Body of pancreas (tissue), 4 donors: Measurements from ENCODE around the gene ST3GAL3. TPM values are rescaled to one million over a fixed set of nuclear protein-coding genes. Genes with fewer than 3 reads are reported as not detected.

Source experiments
- ATAC-seq: fragments of 150-250 bp; one replicate; pipeline ENCODE4 v1.9.1; 2016
- DNase-seq, 4 donors: peaks; one replicate each; pipeline ENCODE4 v3.0.0-alpha.2; 2019
- H3K27ac ChIP-seq, 4 donors: fragments of 200-600 bp; sonication (generic); 1 replicate in 3 of 4; 2 replicates in 1 of 4; pipeline versions ENCODE4 v1.5.1 to v1.6.1; 2016 to 2019; ENCODE audit warnings: mild to moderate bottlenecking in 1 of 4, mixed read lengths in 1 of 4, moderate library complexity in 1 of 4
- H3K27me3 ChIP-seq, 2 donors: fragments of 200-600 bp; sonication (generic); one replicate each; pipeline ENCODE4 v1.6.0; 2016; ENCODE audit warnings: mild to moderate bottlenecking in 1 of 2
- H3K36me3 ChIP-seq, 2 donors: fragments of 200-600 bp; sonication (generic); replicated peaks in 1 of 2; 2 replicates each; pipeline ENCODE4 v1.5.1; 2016; ENCODE audit warnings: low read depth in 2 of 2; ENCODE audit not compliant: insufficient read depth in 1 of 2
- H3K4me1 ChIP-seq: fragments of 200-600 bp; sonication (generic); one replicate; pipeline ENCODE4 v1.6.0; 2016
- H3K4me3 ChIP-seq, 2 donors: fragments of 200-600 bp; sonication (generic); 1 replicate in 1 of 2; 2 replicates in 1 of 2; pipeline ENCODE4 v1.5.1; 2016 to 2019
- H3K9me3 ChIP-seq, 3 donors: fragments of 200-600 bp; sonication (generic); 1 replicate in 2 of 3; 2 replicates in 1 of 3; pipeline ENCODE4 v1.5.1; 2016
- CTCF ChIP-seq, 7 experiments: fragments of 450-650 bp in 4 of 7; fragments of 200-600 bp in 3 of 7; sonication (generic) in 3 of 7; IDR thresholded peaks; one replicate each; pipeline ENCODE4 v1.5.1; 2016 to 2019; ENCODE audit warnings: antibody characterized with exemption in 7 of 7
- POLR2A ChIP-seq, 3 donors: fragments of 450-650 bp; IDR thresholded peaks; one replicate each; pipeline ENCODE4 v1.6.1; 2016; ENCODE audit warnings: antibody characterized with exemption in 3 of 3, mild to moderate bottlenecking in 2 of 3
- WGBS, 2 donors: methylation state at CpG; one replicate each; pipeline ENCODE4 v1.1.5; 2017; 5-methylcytosine and 5-hydroxymethylcytosine counted together
- intact Hi-C: fragments of 100-400 bp; cut with DNase I; formaldehyde crosslinking; loops from one replicate; pipeline ENCODE4 v1.15.1; 2023
- total RNA-seq, 2 donors: library from RNA; depleted of rRNA; stranded (reverse); fragments of >200 nt; gene quantifications; one replicate each; pipeline ENCODE4 v1.1.0, GENCODE V29; 2016

Gene ST3GAL3
- total RNA-seq, 2 donors from 2014 or later, result 14.5 to 15.2 TPM

GRCh38 chr1:43802356-43802980 lies 95.1 kb downstream of the ST3GAL3 start:
- intact Hi-C loops, result no loop called here
- no peaks in the 10 kb centered on the region for H3K9me3 ChIP-seq
- H3K27me3 ChIP-seq, result no peaks in the 10 kb centered on the region
- 88 to 95% methylated on average over 4 of the region's 4 CpGs for WGBS, 2 donors
- ATAC-seq, result no peak
- no peaks in the 10 kb centered on the region for H3K36me3 ChIP-seq
- no peaks in the 10 kb centered on the region for H3K4me1 ChIP-seq
- no peak for DNase-seq
- no peak overlapping the region for H3K4me3 ChIP-seq
- TF ChIP-seq POLR2A (IDR thresholded peaks at IDR 0.05) (no peak), CTCF (IDR thresholded peaks at IDR 0.05) (no peak)
- no peak overlapping the region for H3K27ac ChIP-seq

GRCh38 chr1:43803105-43803504 lies 95.8 kb downstream of the ST3GAL3 start:
- no peak overlapping the region for H3K4me3 ChIP-seq
- no peak for ATAC-seq
- H3K36me3 ChIP-seq, result no peaks in the 10 kb centered on the region
- no peak for TF ChIP-seq POLR2A (IDR thresholded peaks at IDR 0.05)
- TF ChIP-seq CTCF (IDR thresholded peaks at IDR 0.05), result no peak
- no peaks in the 10 kb centered on the region for H3K27me3 ChIP-seq
- no peak overlapping the region for H3K27ac ChIP-seq
- no peak for DNase-seq
- intact Hi-C loops, result no loop called here
- WGBS, 2 donors, result 94 to 98% methylated on average over 9 of the region's 9 CpGs
- no peaks in the 10 kb centered on the region for H3K9me3 ChIP-seq
- no peaks in the 10 kb centered on the region for H3K4me1 ChIP-seq

GRCh38 chr1:43803646-43804045 lies 96.3 kb downstream of the ST3GAL3 start:
- Histone ChIP-seq H3K4me3 (no peak overlapping the region), H3K9me3 (no peaks in the 10 kb centered on the region), H3K27ac (no peak overlapping the region), H3K27me3 (no peaks in the 10 kb centered on the region), H3K4me1 (no peaks in the 10 kb centered on the region), H3K36me3 (no peaks in the 10 kb centered on the region)
- TF ChIP-seq POLR2A (IDR thresholded peaks at IDR 0.05) (no peak), CTCF (IDR thresholded peaks at IDR 0.05) (no peak)
- DNase-seq, result no peak
- intact Hi-C loops, result no loop called here
- 59 to 63% methylated on average over 3 to 4 of the region's 4 CpGs for WGBS, 2 donors
- no peak for ATAC-seq

- H3K36me3 ChIP-seq, result no peaks in the 10 kb centered on the region
- TF ChIP-seq POLR2A (IDR thresholded peaks at IDR 0.05), result no peak
- TF ChIP-seq CTCF (IDR thresholded peaks at IDR 0.05), result no peak
- intact Hi-C loops, result no loop called here
Measured at GRCh38 chr1:43804569-43804968, 97.2 kb downstream of the ST3GAL3 start.

GRCh38 chr1:43805340-43805739 lies 98.0 kb downstream of the ST3GAL3 start:
- TF ChIP-seq CTCF (IDR thresholded peaks at IDR 0.05) (no peak), POLR2A (IDR thresholded peaks at IDR 0.05) (no peak)
- 85 to 90% methylated on average over 5 of the region's 5 CpGs for WGBS, 2 donors
- no peak overlapping the region for H3K4me3 ChIP-seq
- H3K27me3 ChIP-seq, result no peaks in the 10 kb centered on the region
- DNase-seq (no peak), ATAC-seq (no peak)
- intact Hi-C loops, result no loop called here
- no peaks in the 10 kb centered on the region for H3K4me1 ChIP-seq
- H3K36me3 ChIP-seq, result no peaks in the 10 kb centered on the region
- H3K9me3 ChIP-seq, result no peaks in the 10 kb centered on the region
- H3K27ac ChIP-seq, result no peak overlapping the region

More at GRCh38 chr1:43804569-43804968, 97.2 kb downstream of the ST3GAL3 start:
- no peak for DNase-seq
- no peak overlapping the region for H3K27ac ChIP-seq
- ATAC-seq, result no peak
- no peak overlapping the region for H3K4me3 ChIP-seq
- no peaks in the 10 kb centered on the region for H3K4me1 ChIP-seq
- WGBS, 2 donors, result 84 to 90% methylated on average over 4 of the region's 4 CpGs
- H3K27me3 ChIP-seq, result no peaks in the 10 kb centered on the region
- H3K9me3 ChIP-seq, result no peaks in the 10 kb centered on the region
